GM12801 (cell line): ENCODE data around the gene GALNT2.

Source experiments
- CTCF ChIP-seq: IDR thresholded peaks from one replicate; pipeline ENCODE4 v1.5.1; 2011; ENCODE audit warnings: control low read depth; ENCODE audit not compliant: insufficient read length; ENCODE audit errors: extremely low read depth

GALNT2 gene

GRCh38 chr1:230286166-230286889 lies 219.3 kb downstream of the GALNT2 start:
- TF ChIP-seq CTCF = no peak

GRCh38 chr1:230286890-230287269 lies 219.8 kb downstream of the GALNT2 start:
- no peak for TF ChIP-seq CTCF

GRCh38 chr1:230287674-230288315 lies 220.8 kb downstream of the GALNT2 start:
- no peak for TF ChIP-seq CTCF

- no peak for TF ChIP-seq CTCF
Observed at GRCh38 chr1:230288641-230289349, 221.8 kb downstream of the GALNT2 start.

GRCh38 chr1:230289350-230289644 lies 222.3 kb downstream of the GALNT2 start:
- no peak for TF ChIP-seq CTCF

GRCh38 chr1:230291731-230292620 lies 224.9 kb downstream of the GALNT2 start:
- TF ChIP-seq CTCF = no peak
